GM21723 (cell line): Measurements from ENCODE around the gene ORMDL3.
"Not testable (repeated sequence)": the region's sequence is repeated elsewhere in the genome, so short reads cannot be mapped to it uniquely, and the experiment has no call there.

Experiments
- ATAC-seq: cut with Tn5 transposase; IDR thresholded peaks from one replicate; pipeline ENCODE4 v1.9.1; 2021; ENCODE audit warnings: mild to moderate bottlenecking, moderate library complexity; ENCODE audit not compliant: unreplicated experiment

The ORMDL3 gene

DNA sequence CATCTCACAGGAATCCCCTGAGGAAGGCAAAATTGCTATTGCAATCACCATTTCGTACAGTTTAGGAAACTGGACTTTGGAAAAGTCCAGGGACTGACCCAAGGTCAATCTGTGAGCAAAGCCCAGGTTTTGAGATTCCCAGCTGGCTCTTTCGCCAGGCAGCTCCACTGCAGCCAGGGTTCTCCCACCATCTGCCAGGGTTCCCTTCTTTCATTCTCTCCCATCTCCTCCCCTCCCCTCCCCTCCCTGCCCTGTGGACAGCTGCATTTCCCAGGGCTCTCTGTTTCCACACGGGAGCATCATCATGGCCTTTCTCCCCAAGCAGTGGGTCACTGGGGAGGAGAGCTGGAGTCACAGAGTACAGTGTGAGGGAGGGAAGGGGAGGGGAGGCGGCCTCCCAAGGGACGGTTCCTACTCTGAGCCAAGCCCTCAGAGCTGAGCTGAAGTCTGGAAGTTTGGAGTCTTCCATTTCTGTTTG lies 23.5 kb upstream of the ORMDL3 start:
- ATAC-seq, result no peak

DNA sequence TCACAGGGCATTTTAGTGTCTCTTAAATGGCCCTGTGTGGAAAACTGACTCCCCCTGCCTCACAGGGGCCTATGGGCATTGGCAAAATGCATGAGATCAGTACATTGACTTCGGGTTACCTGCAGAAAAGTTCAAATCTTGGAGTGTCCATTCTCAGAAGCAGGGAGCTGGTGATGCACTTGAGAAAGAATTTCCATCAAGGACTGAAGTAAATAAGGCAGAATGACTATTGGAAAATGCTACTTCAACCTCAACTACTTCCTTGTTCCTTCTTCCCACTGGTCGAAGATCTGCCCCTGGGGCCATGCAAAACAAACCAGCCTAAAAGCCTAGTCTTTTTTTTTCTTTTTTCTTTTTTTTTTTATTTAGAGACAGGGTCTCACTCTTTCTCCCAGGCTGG lies 21.6 kb upstream of the ORMDL3 start:
- ATAC-seq, result no peak

DNA sequence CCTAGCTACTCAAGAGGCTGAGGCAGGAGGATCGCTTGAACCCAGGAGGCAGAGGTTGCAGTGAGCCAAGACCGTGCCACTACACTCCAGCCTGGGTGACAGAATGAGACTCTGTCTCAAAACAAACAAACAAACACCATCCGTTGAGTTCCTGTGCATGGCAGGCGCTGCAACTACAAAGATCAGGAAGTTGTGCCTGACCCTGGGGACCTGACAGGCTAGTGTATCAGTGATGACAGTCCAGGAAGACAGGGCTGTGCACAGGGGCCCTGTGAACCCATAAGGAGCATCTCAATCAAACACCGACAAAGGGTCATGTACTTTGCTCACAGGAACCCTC lies 21.1 kb upstream of the ORMDL3 start:
- not testable (repeated sequence) for ATAC-seq

- ATAC-seq, result no peak
Measured at GRCh38 chr17:39946551-39947330, 19.3 kb upstream of the ORMDL3 start.

- ATAC-seq, result no peak
Measured at GRCh38 chr17:39944393-39944711, 17.0 kb upstream of the ORMDL3 start.

DNA sequence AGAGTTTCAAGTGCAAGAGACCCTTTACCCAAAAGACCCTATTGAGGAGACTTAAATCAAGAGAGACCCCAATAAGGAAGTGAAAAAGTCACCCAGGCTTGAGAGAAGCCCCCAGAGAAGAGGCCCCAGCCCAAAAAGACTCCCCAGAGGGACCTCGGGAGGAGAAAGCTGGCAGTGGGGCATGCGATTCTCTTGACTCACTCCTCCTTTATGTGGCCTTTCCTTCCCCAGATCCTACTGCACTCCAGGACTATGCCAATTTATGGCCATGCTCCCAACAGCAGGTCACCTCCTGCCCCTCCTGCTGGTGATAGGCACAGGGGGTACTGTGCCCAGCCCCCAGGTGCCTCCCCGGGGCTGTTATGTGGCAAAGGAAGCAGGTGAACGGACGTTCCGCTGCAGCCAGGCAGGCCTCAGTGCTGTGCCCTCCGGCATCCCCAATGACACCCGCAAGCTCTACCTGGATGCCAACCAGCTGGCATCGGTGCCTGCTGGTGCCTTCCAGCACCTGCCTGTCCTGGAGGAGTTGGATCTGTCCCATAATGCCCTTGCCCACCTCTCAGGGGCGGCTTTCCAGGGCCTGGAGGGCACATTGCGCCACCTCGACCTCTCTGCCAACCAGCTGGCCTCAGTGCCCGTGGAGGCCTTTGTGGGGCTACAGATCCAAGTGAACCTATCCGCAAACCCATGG lies 16.4 kb upstream of the ORMDL3 start:
- ATAC-seq, result no peak

GRCh38 chr17:39939588-39940419 lies 12.4 kb upstream of the ORMDL3 start:
- no peak for ATAC-seq

DNA sequence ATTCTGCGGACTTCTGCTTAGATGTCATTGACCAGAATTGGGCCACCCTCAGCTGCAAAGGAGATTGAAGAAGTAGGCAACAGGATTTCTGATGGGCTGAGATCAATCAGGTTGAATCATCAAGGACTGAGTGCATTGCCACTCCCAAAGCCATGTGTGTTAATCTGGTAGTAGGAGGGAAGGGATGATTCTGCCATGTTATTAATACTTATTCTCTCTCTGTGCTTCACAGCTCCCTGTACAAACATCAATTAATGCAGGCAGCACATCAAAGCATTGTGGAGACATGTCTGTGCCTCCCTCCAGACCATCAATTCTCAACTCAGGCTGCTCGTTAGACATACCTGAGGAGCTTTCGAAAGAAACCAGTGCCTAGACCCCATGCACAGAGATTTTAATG lies 11.7 kb upstream of the ORMDL3 start:
- ATAC-seq, result no peak

DNA sequence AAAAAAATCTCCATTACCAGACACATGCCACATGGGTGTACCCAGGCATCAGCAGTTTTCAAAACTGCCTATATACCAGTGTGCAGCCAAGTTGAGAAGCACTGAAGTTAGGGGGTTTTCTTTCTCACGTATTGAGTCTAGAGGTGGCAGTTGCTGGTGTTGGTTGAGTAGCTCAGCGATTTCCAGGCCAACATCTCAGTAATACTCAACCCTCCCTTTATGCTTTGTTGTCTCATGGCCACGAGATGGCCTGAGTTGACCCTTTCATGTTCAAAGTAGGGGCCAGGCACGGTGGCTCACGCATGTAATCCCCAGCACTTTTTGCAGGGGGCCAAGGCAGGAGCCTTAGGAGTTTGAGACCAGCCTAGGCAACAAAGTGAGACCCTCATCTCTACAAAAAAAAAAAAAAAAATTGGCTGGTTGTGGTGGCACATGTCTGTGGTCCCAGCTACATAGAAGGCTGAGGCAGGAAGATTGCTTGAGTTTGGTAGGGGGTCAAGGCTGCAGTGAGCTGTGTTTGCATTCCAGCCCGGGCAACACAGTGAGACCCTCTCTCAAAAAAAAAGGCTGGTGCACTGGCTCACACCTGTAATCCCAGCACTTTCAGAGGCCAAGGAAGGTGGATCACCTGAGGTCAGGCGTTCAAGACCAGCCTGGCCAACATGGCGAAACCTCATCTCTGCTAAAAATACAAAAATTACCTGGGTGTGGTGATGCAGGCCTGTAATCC lies 10.9 kb upstream of the ORMDL3 start:
- ATAC-seq, result no peak

GRCh38 chr17:39937447-39937846 lies 10.0 kb upstream of the ORMDL3 start:
- ATAC-seq, result no peak

GRCh38 chr17:39935909-39936308 lies 8.5 kb upstream of the ORMDL3 start:
- ATAC-seq, result no peak

DNA sequence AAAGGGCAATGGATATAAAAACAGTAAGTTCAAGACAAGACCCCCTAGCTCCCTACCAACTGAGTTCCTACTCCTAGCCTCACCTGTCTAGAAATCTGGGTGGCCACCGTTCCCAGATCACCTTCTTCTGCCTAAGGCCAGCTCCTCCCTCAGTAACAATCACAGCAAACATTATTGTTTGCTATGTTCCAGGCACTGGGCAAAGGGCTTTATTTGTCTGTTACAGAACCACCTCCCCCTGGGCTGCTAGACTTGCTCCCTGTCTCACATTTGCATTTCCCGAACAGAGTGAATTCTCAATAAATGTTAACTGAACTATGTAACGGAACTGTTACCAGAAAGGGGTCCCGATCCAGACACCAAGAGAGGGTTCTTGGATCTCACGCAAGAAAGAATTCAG lies 6.9 kb upstream of the ORMDL3 start:
- no peak for ATAC-seq

GRCh38 chr17:39933912-39934311 lies 6.5 kb upstream of the ORMDL3 start:
- no peak for ATAC-seq

GRCh38 chr17:39929646-39930407 lies 2.4 kb upstream of the ORMDL3 start:
- ATAC-seq, result no peak

- no peak for ATAC-seq
Measured at GRCh38 chr17:39928858-39929645, 1.7 kb upstream of the ORMDL3 start.

GRCh38 chr17:39927929-39928857 lies 792 bp upstream of the ORMDL3 start:
- peak; percentile 5 for ATAC-seq

GRCh38 chr17:39926588-39927100 lies 757 bp downstream of the ORMDL3 start:
- peak; percentile 27 for ATAC-seq

GRCh38 chr17:39926135-39926587 lies 1.2 kb downstream of the ORMDL3 start:
- ATAC-seq, result no peak
